Stimulated activated CD8-positive, alpha-beta memory T cell treated with anti-CD3 and anti-CD28 coated beads, Interleukin-2, amount 100 ng/mL, for 48 hours (primary cell): ENCODE results near the gene AMBRA1.
A peak's percentile ranks its signal among the peaks of the same experiment; 100 is the strongest.

ENCODE experiments used
- DNase-seq, 2 donors: peaks; one replicate each; pipeline ENCODE4 v3.0.0-alpha.2; 2020; ENCODE audit warnings: low read depth in 2 of 2

AMBRA1 gene, protein sequence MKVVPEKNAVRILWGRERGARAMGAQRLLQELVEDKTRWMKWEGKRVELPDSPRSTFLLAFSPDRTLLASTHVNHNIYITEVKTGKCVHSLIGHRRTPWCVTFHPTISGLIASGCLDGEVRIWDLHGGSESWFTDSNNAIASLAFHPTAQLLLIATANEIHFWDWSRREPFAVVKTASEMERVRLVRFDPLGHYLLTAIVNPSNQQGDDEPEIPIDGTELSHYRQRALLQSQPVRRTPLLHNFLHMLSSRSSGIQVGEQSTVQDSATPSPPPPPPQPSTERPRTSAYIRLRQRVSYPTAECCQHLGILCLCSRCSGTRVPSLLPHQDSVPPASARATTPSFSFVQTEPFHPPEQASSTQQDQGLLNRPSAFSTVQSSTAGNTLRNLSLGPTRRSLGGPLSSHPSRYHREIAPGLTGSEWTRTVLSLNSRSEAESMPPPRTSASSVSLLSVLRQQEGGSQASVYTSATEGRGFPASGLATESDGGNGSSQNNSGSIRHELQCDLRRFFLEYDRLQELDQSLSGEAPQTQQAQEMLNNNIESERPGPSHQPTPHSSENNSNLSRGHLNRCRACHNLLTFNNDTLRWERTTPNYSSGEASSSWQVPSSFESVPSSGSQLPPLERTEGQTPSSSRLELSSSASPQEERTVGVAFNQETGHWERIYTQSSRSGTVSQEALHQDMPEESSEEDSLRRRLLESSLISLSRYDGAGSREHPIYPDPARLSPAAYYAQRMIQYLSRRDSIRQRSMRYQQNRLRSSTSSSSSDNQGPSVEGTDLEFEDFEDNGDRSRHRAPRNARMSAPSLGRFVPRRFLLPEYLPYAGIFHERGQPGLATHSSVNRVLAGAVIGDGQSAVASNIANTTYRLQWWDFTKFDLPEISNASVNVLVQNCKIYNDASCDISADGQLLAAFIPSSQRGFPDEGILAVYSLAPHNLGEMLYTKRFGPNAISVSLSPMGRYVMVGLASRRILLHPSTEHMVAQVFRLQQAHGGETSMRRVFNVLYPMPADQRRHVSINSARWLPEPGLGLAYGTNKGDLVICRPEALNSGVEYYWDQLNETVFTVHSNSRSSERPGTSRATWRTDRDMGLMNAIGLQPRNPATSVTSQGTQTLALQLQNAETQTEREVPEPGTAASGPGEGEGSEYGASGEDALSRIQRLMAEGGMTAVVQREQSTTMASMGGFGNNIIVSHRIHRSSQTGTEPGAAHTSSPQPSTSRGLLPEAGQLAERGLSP (N-terminal part only)

GRCh38 chr11:46593550-46594373, at the start of gene AMBRA1:
Gene AMBRA1, minus strand, starts transcription at chr11:46594023. Its CDS starts 45,643 bp downstream, at chr11:46548380.
- DNase-seq = peak; percentile 61 to 81

DNA sequence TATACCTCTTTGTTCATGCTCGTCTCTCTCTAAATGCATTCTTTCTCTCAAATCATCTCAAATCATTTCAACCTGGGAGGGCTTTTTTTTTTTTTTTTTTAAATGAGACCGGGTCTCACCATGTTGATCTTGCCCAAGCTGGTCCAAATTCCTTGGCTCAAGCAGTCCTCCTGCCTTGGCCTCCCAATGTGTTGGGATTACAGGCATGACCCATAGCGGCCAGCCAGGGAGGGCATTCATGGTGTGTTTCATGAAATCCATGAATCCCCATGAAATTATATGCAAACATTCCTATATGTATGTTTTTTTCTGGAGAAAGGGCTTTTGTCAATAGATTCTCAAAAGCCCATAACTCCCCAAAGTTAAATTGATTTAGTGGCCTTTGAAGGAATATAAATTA, 49.7 kb upstream of the AMBRA1 start:
- no peak for DNase-seq

- no peak for DNase-seq
These were observed 49.0 kb upstream of the AMBRA1 start for GRCh38 chr11:46642627-46643335.

DNA sequence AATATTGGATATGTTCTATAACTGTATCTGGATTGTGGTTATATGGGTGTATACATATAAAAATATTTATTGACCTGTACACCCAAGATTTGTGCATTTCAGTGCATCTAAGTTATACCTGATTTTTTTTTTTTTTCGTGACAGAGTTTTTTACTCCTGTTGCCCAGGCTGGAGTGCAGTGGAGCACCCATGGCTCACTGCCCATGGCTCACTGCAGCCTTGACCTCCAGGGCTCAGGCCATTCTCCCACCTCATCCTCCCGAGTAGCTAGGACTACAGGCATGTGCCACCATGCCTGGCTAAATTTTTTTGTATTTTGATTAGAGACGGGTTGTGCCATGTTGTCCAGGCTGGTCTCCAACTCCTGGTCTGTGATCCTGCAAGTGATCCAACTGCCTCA, 47.8 kb upstream of the AMBRA1 start:
- DNase-seq = no peak

GRCh38 chr11:46640036-46640788, 46.4 kb upstream of the AMBRA1 start:
- no peak for DNase-seq

GRCh38 chr11:46639197-46639839, 45.5 kb upstream of the AMBRA1 start:
- no peak for DNase-seq

DNA sequence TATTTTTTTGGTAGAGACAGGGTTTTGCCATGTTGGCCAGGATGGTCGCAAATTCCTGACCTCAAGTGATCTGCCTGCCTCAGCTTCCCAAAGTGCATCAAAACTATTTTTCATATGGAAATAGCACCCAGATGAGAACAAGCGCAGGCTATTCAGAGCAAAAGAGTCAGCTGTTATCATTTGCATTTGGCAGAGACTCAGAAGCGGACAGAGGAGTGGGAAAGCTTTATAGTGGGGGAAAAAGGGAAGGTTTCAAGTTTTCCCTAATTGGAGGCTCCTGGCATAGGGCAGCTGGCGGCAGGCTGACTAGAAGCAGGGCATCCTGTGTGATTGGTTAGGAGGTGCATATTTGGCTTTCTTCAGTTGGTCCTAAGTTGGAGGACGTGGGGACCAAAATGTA, 43.7 kb upstream of the AMBRA1 start:
- DNase-seq = no peak

GRCh38 chr11:46635557-46636139, 41.8 kb upstream of the AMBRA1 start:
- DNase-seq = no peak

- no peak for DNase-seq
These were observed 39.7 kb upstream of the AMBRA1 start for GRCh38 chr11:46633291-46634217.

DNA sequence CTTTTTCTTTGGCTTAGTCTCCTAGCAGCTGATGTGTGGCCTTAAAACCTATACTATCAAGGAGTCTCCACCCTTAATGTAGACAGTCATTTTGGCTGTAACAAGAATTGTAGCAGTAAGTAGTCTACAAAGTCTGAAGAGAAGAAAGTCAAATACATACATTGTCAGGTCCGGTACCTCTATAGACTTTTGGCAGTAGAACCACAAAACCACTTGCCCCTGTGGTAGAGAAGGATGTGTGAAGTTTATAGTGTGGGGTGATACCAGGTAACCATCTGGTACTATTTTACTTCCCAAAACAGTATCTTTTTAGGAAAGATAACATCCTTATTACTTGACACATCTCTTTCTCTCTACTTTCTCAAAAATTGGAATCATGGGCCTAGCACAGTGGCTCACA, 38.7 kb upstream of the AMBRA1 start:
- DNase-seq = no peak

- no peak for DNase-seq
These were observed 37.9 kb upstream of the AMBRA1 start for GRCh38 chr11:46631676-46632075.

DNA sequence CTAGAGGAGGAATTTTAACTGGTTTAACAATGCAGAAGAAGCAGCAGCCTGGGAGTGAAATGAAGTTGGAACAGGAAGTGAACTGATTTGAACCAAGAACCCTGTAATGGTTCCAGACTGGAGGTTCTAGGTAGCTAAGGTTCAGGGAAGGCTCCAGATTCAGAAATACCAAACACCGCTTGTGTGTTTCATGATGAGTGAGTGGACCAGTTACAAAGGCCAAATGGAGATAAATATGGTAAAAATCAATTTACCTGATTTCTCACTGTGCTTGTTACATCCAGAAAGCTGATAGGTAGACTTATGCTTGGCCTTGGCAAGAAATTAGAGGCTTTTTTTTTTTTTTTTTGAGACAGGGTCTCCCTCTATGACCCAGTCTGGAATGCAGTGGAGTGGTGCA, 36.4 kb upstream of the AMBRA1 start:
- no peak for DNase-seq

- no peak for DNase-seq
These were observed 35.1 kb upstream of the AMBRA1 start for GRCh38 chr11:46628961-46629360.

DNA sequence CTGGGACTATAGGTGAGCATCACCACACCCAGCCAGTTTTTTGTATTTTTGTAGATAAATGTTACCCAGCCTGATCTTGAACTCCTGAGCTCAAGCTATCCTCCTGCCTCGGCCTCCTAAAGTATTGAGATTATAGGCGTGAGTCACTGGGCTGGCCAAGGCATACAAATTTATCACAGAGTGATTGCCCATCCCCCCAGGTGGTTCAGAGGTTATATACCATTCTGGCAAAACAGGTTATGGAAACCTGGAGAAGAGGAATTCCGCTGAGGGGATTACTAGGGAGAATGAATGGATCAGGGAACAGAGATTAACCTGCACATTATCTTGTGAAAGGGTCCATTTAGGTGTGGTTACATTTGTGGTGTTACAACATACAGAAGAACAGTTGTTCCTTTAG, 31.6 kb upstream of the AMBRA1 start:
- no peak for DNase-seq

DNA sequence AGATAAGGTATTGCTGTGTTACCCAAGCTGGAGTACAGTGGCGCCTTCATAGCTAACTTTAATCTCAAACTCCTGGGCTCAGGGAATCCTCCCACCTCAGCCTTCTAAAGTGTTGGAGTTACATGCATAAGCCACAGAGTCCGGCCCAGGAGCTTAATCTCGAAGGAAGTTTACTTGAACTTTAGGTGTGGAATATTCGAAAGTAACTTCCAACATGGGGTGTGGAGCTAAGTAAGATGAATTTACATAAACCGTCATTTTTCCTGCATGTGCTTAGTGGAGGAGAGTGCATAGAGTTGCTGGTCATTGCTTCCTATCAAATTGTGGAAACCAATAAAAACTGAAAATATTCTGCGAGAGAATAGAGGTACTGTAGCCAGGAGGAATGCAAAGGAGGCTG, 25.0 kb upstream of the AMBRA1 start:
- DNase-seq = no peak

GRCh38 chr11:46617972-46618314, 24.1 kb upstream of the AMBRA1 start:
- no peak for DNase-seq

GRCh38 chr11:46617134-46617971, 23.5 kb upstream of the AMBRA1 start, which contains the start of the genes ATG13 and HARBI1:
Gene ATG13, plus strand, starts transcription at chr11:46617553. Its CDS starts 26,739 bp downstream, at chr11:46644292.
Gene HARBI1, minus strand, starts transcription at chr11:46617227. Its CDS starts 990 bp downstream, at chr11:46616237.
- DNase-seq = peak; percentile 89 to 92
